A673 (cell line): ENCODE data around the gene CDYL.

ENCODE experiments used
- EZH2 ChIP-seq: fragments of 200-600 bp; sonication (generic); IDR thresholded peaks from 2 replicates; pipeline ENCODE4 v1.6.1; 2017; ENCODE audit warnings: borderline replicate concordance, low read depth, mild to moderate bottlenecking, mixed read lengths, antibody characterized with exemption, low read length; ENCODE audit not compliant: poor library complexity, severe bottlenecking
- TF ChIP-seq, protein P1 (sequence below): fragments of 300-800, 200-600 bp; sonication (generic); conservative IDR thresholded peaks from 2 replicates; pipeline ENCODE4 v1.5.1; 2017; ENCODE audit warnings: low read depth, mild to moderate bottlenecking, antibody characterized with exemption, low read length, moderate library complexity, mixed read lengths

DNA sequence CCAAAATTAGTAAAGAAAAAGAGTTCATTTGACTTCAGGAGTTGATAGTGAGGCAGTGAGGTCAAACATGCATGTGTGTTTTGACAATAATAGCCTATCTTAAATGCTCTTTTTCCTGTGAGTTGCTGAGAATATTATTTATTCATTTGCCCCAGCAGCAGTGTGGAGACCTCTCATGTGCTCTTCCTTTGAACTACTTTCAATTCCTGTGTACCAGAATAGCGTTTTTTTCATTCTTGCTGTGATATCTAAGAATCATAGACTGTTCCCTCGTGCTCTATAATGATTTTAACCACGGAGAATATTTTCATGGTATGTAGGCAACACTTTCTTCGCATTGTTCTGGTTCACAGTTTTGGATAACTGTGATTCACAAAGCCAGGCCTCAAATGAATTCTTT lies 5.2 kb downstream of the CDYL start:
- TF ChIP-seq, protein P1, sequence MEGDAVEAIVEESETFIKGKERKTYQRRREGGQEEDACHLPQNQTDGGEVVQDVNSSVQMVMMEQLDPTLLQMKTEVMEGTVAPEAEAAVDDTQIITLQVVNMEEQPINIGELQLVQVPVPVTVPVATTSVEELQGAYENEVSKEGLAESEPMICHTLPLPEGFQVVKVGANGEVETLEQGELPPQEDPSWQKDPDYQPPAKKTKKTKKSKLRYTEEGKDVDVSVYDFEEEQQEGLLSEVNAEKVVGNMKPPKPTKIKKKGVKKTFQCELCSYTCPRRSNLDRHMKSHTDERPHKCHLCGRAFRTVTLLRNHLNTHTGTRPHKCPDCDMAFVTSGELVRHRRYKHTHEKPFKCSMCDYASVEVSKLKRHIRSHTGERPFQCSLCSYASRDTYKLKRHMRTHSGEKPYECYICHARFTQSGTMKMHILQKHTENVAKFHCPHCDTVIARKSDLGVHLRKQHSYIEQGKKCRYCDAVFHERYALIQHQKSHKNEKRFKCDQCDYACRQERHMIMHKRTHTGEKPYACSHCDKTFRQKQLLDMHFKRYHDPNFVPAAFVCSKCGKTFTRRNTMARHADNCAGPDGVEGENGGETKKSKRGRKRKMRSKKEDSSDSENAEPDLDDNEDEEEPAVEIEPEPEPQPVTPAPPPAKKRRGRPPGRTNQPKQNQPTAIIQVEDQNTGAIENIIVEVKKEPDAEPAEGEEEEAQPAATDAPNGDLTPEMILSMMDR = no peak
- no peak for TF ChIP-seq EZH2
